ENCODE data around the gene SGCA. TPM values are rescaled to one million over a fixed set of nuclear protein-coding genes. Genes with fewer than 3 reads are reported as not detected.

SGCA gene
- total and polyA plus RNA-seq, 2 of the 13 experiments (the other 11 are each of a cell fraction or from before 2014, with no cell fraction given), result not detected

DNA sequence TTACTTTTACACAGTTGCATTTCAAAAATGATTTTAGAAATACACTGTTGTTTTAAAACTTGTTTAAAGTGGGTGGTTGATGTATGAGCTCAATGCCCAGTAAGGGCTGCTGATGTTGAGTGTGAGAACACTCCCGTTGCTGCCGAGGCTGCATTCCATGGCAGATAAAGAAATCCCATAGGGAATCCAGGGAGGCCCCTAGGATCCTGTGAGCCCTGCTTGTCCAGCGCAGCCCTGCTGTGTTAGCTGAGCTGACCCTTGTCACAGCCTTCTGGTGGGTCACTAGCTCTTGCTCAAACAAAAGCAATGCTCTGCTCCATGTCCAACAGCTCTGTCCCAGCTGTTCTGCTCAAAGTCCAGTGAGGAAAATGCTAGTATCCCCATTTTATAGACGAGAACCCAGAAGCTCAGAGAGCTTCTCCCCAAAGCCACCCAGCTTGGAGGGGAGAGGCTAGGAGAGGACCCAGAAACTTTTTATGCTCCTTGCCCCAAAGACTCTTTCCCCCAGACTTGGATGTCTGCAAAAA lies 54.2 kb downstream of the SGCA start (continued):
- TF ChIP-seq, protein P1, sequence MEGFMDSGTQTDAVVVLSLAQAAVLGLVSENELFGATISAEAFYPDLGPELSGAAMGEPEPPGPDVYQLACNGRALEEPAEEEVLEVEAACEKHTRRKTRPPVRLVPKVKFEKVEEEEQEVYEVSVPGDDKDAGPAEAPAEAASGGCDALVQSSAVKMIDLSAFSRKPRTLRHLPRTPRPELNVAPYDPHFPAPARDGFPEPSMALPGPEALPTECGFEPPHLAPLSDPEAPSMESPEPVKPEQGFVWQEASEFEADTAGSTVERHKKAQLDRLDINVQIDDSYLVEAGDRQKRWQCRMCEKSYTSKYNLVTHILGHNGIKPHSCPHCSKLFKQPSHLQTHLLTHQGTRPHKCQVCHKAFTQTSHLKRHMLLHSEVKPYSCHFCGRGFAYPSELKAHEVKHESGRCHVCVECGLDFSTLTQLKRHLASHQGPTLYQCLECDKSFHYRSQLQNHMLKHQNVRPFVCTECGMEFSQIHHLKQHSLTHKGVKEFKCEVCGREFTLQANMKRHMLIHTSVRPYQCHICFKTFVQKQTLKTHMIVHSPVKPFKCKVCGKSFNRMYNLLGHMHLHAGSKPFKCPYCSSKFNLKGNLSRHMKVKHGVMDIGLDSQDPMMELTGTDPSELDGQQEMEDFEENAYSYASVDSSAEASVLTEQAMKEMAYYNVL (CRISPR knock-in tag; IDR thresholded peaks at IDR 0.05; ENCODE audit: borderline replicate concordance), result no peak
- TF ChIP-seq ZNF569 (CRISPR knock-in tag; IDR thresholded peaks at IDR 0.05; ENCODE audit: borderline replicate concordance) (no peak), ZSCAN21 (CRISPR knock-in tag; IDR thresholded peaks at IDR 0.05; ENCODE audit: borderline replicate concordance) (no peak), DNMT1 (CRISPR knock-in tag; IDR thresholded peaks at IDR 0.05) (no peak), REXO4 (CRISPR knock-in tag; IDR thresholded peaks at IDR 0.05; ENCODE audit: borderline replicate concordance) (no peak), ZNF205 (CRISPR knock-in tag; IDR thresholded peaks at IDR 0.05) (no peak; the same call in 1 of the 2 replicates), FOSL2 (CRISPR knock-in tag; IDR thresholded peaks at IDR 0.05) (peak; percentile 48; the same call in 1 of the 2 replicates), ZBTB38 (CRISPR knock-in tag; IDR thresholded peaks at IDR 0.05) (no peak), ZNF891 (CRISPR knock-in tag; IDR thresholded peaks at IDR 0.05) (no peak; the same call in 1 of the 2 replicates), KMT2B (CRISPR knock-in tag; IDR thresholded peaks at IDR 0.05) (peak; percentile 34; the same call in 1 of the 2 replicates), ZNF180 (CRISPR knock-in tag; IDR thresholded peaks at IDR 0.05; ENCODE audit: borderline replicate concordance, low read depth) (no peak), SNAPC2 (CRISPR knock-in tag; IDR thresholded peaks at IDR 0.05) (no peak), HOXA3 (CRISPR knock-in tag; IDR thresholded peaks at IDR 0.05) (no peak), TEAD3 (CRISPR knock-in tag; optimal IDR thresholded peaks at IDR 0.05; ENCODE audit: borderline replicate concordance) (peak; percentile 77), NR3C1 (CRISPR knock-in tag; IDR thresholded peaks at IDR 0.05) (no peak), ZNF367 (CRISPR knock-in tag; IDR thresholded peaks at IDR 0.05; ENCODE audit: borderline replicate concordance) (no peak), TRIM24 (CRISPR knock-in tag; IDR thresholded peaks at IDR 0.05) (no peak), ZNF546 (CRISPR knock-in tag; conservative IDR thresholded peaks at IDR 0.05) (no peak)
- TF ChIP-seq, protein P2, sequence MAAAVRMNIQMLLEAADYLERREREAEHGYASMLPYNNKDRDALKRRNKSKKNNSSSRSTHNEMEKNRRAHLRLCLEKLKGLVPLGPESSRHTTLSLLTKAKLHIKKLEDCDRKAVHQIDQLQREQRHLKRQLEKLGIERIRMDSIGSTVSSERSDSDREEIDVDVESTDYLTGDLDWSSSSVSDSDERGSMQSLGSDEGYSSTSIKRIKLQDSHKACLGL (CRISPR knock-in tag; IDR thresholded peaks at IDR 0.05), result no peak
- TF ChIP-seq, protein P3, sequence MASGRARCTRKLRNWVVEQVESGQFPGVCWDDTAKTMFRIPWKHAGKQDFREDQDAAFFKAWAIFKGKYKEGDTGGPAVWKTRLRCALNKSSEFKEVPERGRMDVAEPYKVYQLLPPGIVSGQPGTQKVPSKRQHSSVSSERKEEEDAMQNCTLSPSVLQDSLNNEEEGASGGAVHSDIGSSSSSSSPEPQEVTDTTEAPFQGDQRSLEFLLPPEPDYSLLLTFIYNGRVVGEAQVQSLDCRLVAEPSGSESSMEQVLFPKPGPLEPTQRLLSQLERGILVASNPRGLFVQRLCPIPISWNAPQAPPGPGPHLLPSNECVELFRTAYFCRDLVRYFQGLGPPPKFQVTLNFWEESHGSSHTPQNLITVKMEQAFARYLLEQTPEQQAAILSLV (CRISPR knock-in tag; IDR thresholded peaks at IDR 0.05; ENCODE audit: borderline replicate concordance), result no peak
- TF ChIP-seq, protein P4, sequence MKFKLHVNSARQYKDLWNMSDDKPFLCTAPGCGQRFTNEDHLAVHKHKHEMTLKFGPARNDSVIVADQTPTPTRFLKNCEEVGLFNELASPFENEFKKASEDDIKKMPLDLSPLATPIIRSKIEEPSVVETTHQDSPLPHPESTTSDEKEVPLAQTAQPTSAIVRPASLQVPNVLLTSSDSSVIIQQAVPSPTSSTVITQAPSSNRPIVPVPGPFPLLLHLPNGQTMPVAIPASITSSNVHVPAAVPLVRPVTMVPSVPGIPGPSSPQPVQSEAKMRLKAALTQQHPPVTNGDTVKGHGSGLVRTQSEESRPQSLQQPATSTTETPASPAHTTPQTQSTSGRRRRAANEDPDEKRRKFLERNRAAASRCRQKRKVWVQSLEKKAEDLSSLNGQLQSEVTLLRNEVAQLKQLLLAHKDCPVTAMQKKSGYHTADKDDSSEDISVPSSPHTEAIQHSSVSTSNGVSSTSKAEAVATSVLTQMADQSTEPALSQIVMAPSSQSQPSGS (CRISPR knock-in tag; IDR thresholded peaks at IDR 0.05), result 0 out of 2 replicates have a peak, but pooled peaks have one; percentile 23
- TF ChIP-seq, protein P5, sequence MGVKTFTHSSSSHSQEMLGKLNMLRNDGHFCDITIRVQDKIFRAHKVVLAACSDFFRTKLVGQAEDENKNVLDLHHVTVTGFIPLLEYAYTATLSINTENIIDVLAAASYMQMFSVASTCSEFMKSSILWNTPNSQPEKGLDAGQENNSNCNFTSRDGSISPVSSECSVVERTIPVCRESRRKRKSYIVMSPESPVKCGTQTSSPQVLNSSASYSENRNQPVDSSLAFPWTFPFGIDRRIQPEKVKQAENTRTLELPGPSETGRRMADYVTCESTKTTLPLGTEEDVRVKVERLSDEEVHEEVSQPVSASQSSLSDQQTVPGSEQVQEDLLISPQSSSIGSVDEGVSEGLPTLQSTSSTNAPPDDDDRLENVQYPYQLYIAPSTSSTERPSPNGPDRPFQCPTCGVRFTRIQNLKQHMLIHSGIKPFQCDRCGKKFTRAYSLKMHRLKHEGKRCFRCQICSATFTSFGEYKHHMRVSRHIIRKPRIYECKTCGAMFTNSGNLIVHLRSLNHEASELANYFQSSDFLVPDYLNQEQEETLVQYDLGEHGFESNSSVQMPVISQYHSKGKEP (CRISPR knock-in tag; IDR thresholded peaks at IDR 0.05), result no peak
- TF ChIP-seq, protein P6, sequence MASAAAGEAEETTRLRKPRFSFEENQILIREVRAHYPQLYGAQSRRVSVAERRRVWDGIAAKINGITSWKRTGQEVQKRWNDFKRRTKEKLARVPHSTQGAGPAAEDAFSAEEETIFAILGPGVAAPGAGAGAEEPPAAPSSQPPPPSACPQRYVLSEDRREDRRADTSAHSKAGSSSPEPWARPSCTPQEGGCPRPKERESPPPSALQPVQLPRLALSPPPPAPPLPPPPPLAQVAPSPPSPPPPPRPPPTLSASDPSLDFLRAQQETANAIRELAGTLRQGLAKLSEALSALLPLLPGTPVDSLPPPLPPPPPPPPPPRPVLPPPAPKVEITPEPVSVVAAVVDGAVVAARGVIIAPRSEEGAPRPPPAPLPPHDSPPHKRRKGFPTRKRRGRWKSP (CRISPR knock-in tag; IDR thresholded peaks at IDR 0.05), result no peak
